ENCODE measurements around the gene SMAD4.

SMAD4 gene

DNA sequence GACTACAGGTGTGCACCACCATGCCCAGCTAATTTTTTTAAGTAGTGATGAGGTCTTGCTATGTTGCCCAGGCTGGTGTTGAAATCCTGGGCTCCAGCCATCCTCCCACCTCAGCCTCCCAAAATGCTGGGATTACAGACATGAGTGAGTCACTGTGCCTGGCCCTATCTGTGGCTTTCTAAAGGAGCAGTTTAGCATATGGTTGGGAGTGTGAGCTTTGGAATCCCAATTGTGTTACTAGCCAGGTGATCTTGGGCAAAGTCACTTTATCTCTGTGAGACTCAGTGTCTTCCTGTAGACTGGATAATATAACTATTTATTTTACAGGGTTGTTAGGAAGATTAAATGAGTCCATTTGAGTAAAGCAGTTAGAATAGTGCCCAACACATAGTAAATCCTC, 19.8 kb upstream of the SMAD4 start:
- TF ChIP-seq YY1 (IDR thresholded peaks at IDR 0.05; ENCODE audit: insufficient read depth, insufficient read length) (no peak), ZNF274 (IDR thresholded peaks at IDR 0.05; ENCODE audit: low read depth, low read length) (no peak), SUZ12 (IDR thresholded peaks at IDR 0.05; ENCODE audit: extremely low read depth, insufficient read depth, insufficient read length) (no peak)
- H3K27me3 ChIP-seq (ENCODE audit: insufficient read depth, insufficient read length) = no peaks in the 10 kb centered on the region
- no peaks in the 10 kb centered on the region for H3K36me3 ChIP-seq (ENCODE audit: insufficient read depth, insufficient read length, low read length)
- no peak overlapping the region for H3K4me3 ChIP-seq (ENCODE audit: insufficient read length, low read depth)
- peaks cover 8% of the 10 kb centered on the region; the same call in 1 of the 2 replicates for H3K9me3 ChIP-seq (ENCODE audit: insufficient read depth, low read length)
- no peaks in the 10 kb centered on the region for H3K4me1 ChIP-seq (ENCODE audit: insufficient read depth, insufficient read length)
- DNase-seq (ENCODE audit: low read depth, low spot score) = no peak
- no peak overlapping the region for H3K9ac ChIP-seq (ENCODE audit: insufficient read length, low read depth)

DNA sequence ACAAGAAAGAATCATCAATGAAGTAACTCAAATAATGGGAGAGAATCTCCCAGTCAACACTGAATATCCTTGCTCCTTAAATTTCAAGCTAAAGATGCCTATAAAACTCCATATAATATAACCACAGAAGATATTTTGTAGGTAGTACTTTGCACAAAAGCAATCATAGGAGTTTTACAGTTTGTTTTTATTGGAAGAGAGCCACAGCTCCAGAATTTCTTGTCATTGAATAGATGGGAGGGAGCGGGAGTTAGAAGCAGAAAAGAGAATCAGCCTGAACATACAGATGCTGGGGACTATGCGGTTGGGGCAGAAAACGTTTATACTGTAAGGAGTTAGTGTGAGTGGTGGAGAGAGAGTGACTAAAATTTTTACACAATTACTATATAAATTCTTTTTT, 18.3 kb upstream of the SMAD4 start:
- Histone ChIP-seq H3K36me3 (ENCODE audit: insufficient read depth, insufficient read length, low read length) (no peaks in the 10 kb centered on the region), H3K4me3 (ENCODE audit: insufficient read length, low read depth) (no peak overlapping the region), H3K9me3 (ENCODE audit: insufficient read depth, low read length) (peaks cover 8% of the 10 kb centered on the region; the same call in 1 of the 2 replicates), H3K9ac (ENCODE audit: insufficient read length, low read depth) (no peak overlapping the region), H3K27me3 (ENCODE audit: insufficient read depth, insufficient read length) (no peaks in the 10 kb centered on the region), H3K4me1 (ENCODE audit: insufficient read depth, insufficient read length) (no peaks in the 10 kb centered on the region)
- DNase-seq (ENCODE audit: low read depth, low spot score) = no peak
- TF ChIP-seq YY1 (IDR thresholded peaks at IDR 0.05; ENCODE audit: insufficient read depth, insufficient read length) = no peak
- TF ChIP-seq SUZ12 (IDR thresholded peaks at IDR 0.05; ENCODE audit: extremely low read depth, insufficient read depth, insufficient read length) = no peak
- TF ChIP-seq ZNF274 (IDR thresholded peaks at IDR 0.05; ENCODE audit: low read depth, low read length) = no peak

DNA sequence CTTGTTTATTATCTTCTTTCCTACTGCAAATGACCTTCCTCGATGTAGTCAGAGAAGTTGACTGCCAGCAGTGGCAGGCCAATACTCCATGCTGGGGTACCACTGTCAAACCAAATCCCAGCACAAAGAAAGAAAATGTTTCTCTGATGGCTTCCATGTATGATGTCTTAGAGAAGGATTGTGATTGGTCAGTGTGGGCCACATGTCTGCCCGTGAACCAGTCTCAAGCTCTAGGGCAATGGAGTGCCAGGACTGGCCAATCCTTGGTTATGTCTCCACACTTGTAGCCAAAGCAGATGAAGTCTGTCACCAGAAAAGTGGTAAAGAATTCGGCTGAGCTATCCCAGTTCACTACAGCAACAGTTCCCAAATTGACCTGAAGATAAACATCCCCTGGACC, 17.6 kb upstream of the SMAD4 start:
- Histone ChIP-seq H3K4me3 (ENCODE audit: insufficient read length, low read depth) (no peak overlapping the region), H3K9me3 (ENCODE audit: insufficient read depth, low read length) (peaks cover 8% of the 10 kb centered on the region; the same call in 1 of the 2 replicates), H3K27me3 (ENCODE audit: insufficient read depth, insufficient read length) (no peaks in the 10 kb centered on the region), H3K4me1 (ENCODE audit: insufficient read depth, insufficient read length) (no peaks in the 10 kb centered on the region), H3K36me3 (ENCODE audit: insufficient read depth, insufficient read length, low read length) (no peaks in the 10 kb centered on the region), H3K9ac (ENCODE audit: insufficient read length, low read depth) (no peak overlapping the region)
- no peak for TF ChIP-seq YY1 (IDR thresholded peaks at IDR 0.05; ENCODE audit: insufficient read depth, insufficient read length)
- TF ChIP-seq SUZ12 (IDR thresholded peaks at IDR 0.05; ENCODE audit: extremely low read depth, insufficient read depth, insufficient read length) = no peak
- TF ChIP-seq ZNF274 (IDR thresholded peaks at IDR 0.05; ENCODE audit: low read depth, low read length) = no peak
- DNase-seq (ENCODE audit: low read depth, low spot score) = no peak

GRCh38 chr18:51013259-51013658, 16.8 kb upstream of the SMAD4 start:
- Histone ChIP-seq H3K9me3 (ENCODE audit: insufficient read depth, low read length) (peaks cover 8% of the 10 kb centered on the region; the same call in 1 of the 2 replicates), H3K27me3 (ENCODE audit: insufficient read depth, insufficient read length) (no peaks in the 10 kb centered on the region), H3K4me3 (ENCODE audit: insufficient read length, low read depth) (no peak overlapping the region), H3K9ac (ENCODE audit: insufficient read length, low read depth) (no peak overlapping the region), H3K36me3 (ENCODE audit: insufficient read depth, insufficient read length, low read length) (no peaks in the 10 kb centered on the region), H3K4me1 (ENCODE audit: insufficient read depth, insufficient read length) (peaks cover 3% of the 10 kb centered on the region)
- TF ChIP-seq SUZ12 (IDR thresholded peaks at IDR 0.05; ENCODE audit: extremely low read depth, insufficient read depth, insufficient read length) (no peak), YY1 (IDR thresholded peaks at IDR 0.05; ENCODE audit: insufficient read depth, insufficient read length) (no peak), ZNF274 (IDR thresholded peaks at IDR 0.05; ENCODE audit: low read depth, low read length) (no peak)
- DNase-seq (ENCODE audit: low read depth, low spot score) = no peak

DNA sequence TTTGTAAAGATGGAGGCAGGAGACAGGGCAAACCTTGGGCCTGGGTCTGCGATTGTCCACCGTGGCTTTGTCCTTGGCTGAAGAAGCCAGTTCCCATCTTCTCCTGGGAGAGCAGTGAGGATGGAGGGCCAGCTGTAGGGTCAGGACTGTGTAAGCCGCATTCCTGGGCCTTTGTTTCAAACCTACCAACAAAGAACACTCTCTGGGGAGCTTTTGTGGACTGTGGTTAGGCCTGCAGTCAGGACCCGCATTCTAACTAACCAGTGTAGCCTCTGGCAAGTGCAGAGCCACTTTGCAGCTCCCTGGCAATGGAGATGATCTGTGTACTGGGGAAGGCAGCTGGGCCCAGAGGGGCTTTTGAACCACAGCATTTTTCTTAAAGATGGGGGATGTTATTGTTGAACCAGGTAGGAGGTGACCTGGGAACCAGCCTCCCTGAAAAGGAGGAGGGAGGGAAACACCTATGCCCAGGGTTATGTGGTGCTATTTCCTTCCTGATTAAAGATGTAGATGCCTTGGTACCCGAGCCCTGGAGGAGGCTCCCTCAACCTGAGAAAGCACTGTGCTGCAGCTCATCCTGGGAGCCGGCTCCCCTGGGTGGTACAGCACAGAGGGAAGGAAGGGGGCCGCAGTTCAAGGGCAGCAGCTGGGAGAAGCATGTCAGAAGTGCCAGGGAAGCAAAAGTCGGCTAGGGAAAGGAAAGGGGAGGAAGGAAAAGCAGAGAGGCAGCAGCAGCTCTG, 12.7 kb upstream of the SMAD4 start:
- DNase-seq (ENCODE audit: low read depth, low spot score) = peak; percentile 84
- no peak overlapping the region for H3K4me3 ChIP-seq (ENCODE audit: insufficient read length, low read depth)
- TF ChIP-seq SUZ12 (IDR thresholded peaks at IDR 0.05; ENCODE audit: extremely low read depth, insufficient read depth, insufficient read length) (no peak), ZNF274 (IDR thresholded peaks at IDR 0.05; ENCODE audit: low read depth, low read length) (no peak), YY1 (IDR thresholded peaks at IDR 0.05; ENCODE audit: insufficient read depth, insufficient read length) (peak; percentile 28)
- peaks cover 3% of the 10 kb centered on the region for H3K4me1 ChIP-seq (ENCODE audit: insufficient read depth, insufficient read length)
- no peaks in the 10 kb centered on the region for H3K27me3 ChIP-seq (ENCODE audit: insufficient read depth, insufficient read length)
- no peaks in the 10 kb centered on the region for H3K36me3 ChIP-seq (ENCODE audit: insufficient read depth, insufficient read length, low read length)
- H3K9me3 ChIP-seq (ENCODE audit: insufficient read depth, low read length) = peaks cover 8% of the 10 kb centered on the region; the same call in 1 of the 2 replicates
- H3K9ac ChIP-seq (ENCODE audit: insufficient read length, low read depth) = peak overlapping the region; percentile 56

- peaks cover 3% of the 10 kb centered on the region for H3K4me1 ChIP-seq (ENCODE audit: insufficient read depth, insufficient read length)
- H3K9me3 ChIP-seq (ENCODE audit: insufficient read depth, low read length) = peaks cover 6% of the 10 kb centered on the region; the same call in 1 of the 2 replicates
- DNase-seq (ENCODE audit: low read depth, low spot score) = no peak
- H3K4me3 ChIP-seq (ENCODE audit: insufficient read length, low read depth) = no peak overlapping the region
- H3K36me3 ChIP-seq (ENCODE audit: insufficient read depth, insufficient read length, low read length) = peaks cover under 1% of the 10 kb centered on the region
- no peak for TF ChIP-seq ZNF274 (IDR thresholded peaks at IDR 0.05; ENCODE audit: low read depth, low read length)
- no peak for TF ChIP-seq YY1 (IDR thresholded peaks at IDR 0.05; ENCODE audit: insufficient read depth, insufficient read length)
- no peak for TF ChIP-seq SUZ12 (IDR thresholded peaks at IDR 0.05; ENCODE audit: extremely low read depth, insufficient read depth, insufficient read length)
- H3K27me3 ChIP-seq (ENCODE audit: insufficient read depth, insufficient read length) = no peaks in the 10 kb centered on the region
- H3K9ac ChIP-seq (ENCODE audit: insufficient read length, low read depth) = no peak overlapping the region
Observed at GRCh38 chr18:51020536-51020935, 9.5 kb upstream of the SMAD4 start.

GRCh38 chr18:51021226-51021965, 8.6 kb upstream of the SMAD4 start:
- Histone ChIP-seq H3K27me3 (ENCODE audit: insufficient read depth, insufficient read length) (no peaks in the 10 kb centered on the region), H3K4me3 (ENCODE audit: insufficient read length, low read depth) (no peak overlapping the region), H3K4me1 (ENCODE audit: insufficient read depth, insufficient read length) (peaks cover 3% of the 10 kb centered on the region), H3K36me3 (ENCODE audit: insufficient read depth, insufficient read length, low read length) (peaks cover 9% of the 10 kb centered on the region), H3K9ac (ENCODE audit: insufficient read length, low read depth) (no peak overlapping the region), H3K9me3 (ENCODE audit: insufficient read depth, low read length) (peaks cover 6% of the 10 kb centered on the region; the same call in 1 of the 2 replicates)
- DNase-seq (ENCODE audit: low read depth, low spot score) = no peak
- no peak for TF ChIP-seq YY1 (IDR thresholded peaks at IDR 0.05; ENCODE audit: insufficient read depth, insufficient read length)
- TF ChIP-seq SUZ12 (IDR thresholded peaks at IDR 0.05; ENCODE audit: extremely low read depth, insufficient read depth, insufficient read length) = no peak
- TF ChIP-seq ZNF274 (IDR thresholded peaks at IDR 0.05; ENCODE audit: low read depth, low read length) = no peak
